AML-193 (cell line): ENCODE measurements around the gene C10orf90.

Source experiments
- DNase-seq, 2 experiments: peaks; one replicate each; lab custom pipeline; 2025; lab: John Stamatoyannopoulos, UW

C10orf90 gene

DNA sequence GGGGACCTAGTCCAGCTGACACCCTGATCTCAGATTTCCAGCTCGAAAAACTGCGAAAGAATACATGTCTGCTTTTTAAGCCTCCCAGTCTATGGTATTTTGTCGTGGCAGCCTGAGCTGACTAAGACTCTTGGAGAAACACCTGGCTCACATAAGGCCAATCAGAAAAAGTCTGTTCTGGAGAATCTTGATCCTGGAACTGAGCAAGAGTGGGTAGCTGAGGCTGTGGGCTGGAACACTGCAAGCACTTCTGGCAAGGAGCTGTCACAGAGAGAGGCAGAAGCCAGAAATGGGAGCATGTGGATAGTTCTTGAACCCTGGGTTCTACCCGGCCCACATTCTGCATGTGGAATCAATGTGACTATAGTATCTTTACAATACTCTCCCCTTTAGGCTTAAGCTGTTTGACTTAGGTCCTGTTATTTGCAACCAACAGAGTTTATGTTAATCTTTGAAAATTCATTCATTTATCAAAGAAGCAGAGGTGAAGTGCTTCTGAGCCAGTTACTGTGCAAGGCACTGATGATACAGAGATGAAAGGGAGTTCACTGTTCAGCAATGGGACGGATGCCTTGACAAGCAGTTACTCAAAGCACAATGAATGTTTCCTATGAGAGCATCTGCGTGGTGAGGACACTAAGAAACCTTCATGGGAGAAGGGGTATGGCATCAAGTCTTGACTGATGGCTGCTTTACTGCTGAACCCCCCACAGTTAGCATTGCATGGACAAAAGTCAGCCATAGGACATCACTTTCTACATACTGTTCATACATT lies 4.4 kb upstream of the C10orf90 start:
- DNase-seq: no peak

DNA sequence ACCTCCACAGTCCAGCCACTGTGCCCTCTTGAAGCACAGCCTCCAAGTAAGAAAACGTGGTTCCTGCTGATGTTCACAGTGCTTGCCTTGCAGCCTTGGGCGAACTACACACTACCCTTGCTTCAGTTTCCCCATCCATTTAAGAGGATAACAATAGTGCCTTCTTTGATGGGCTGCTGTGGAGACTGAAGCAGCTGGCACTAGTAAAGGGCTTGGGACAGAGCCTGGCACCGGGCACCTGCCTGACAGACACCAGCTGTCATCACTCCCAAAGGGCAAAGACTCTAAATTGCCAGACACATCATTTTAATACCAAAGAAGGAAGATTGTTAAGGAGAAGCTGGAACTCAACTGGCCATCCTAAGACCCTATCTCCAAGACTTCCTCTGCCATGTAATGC lies 3.1 kb upstream of the C10orf90 start:
- no peak for DNase-seq

DNA sequence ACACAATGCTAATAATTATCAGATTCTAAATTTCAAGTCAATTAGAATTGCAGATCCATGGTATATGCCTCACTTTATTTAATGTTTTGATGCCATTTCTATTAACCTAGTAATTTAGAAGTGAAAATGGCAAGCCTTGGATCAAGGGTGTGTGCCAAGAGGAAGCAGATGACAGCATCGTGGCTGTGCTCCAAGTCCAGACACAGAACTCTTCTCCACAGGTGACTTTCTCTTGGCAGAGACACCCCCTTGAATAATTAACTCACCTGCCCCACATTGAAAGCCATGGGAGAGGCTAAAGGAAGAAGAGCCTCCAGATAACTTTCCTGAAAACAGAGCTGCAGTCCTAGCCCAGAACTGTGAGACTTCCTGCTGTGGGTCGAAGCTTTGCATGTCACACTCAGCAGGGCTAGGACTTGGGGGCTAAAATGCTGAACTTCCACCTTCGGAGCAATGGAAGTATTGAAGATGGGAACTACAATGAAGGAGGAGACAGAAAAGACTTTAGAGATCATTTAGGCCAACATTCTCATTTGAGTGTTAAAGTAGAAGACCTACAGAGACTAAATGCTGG lies 996 bp upstream of the C10orf90 start:
- DNase-seq: no peak

DNA sequence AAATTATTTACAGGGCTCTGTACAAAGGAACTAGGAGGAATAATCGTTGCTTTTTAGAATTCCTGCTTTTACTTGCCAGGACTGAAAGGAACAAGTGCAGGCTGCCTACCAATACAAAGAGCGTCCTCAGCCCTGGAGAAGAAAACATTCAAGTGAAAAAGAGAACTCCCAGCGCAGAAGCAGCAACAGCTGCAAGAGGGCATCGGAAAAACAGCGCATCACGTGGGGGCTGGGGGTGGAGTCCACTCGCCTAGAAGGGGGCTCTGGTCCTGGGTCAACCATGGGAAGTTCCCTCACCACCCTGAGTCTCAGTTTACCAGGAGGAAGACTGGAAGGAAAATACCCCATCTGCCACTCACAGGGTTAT lies 385 bp upstream of the C10orf90 start:
- DNase-seq: no peak

DNA sequence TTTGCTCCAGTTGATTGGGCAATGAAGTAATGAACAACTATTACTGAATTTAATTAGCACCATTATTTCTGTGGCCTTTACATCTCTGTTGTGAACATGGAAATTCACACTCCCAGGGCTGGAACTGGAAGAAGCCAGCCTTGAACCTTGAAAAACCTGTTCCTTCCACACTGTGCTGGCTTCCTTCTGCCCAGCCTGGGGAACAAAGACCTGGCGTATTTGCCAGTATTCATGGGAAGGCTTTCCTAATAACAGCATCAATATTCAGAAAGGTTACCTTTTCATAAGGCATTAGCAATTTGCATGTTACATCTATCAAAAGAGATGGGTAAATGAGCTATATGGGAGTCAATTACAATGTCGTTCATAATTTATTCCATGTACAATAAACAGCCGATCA lies 1.3 kb downstream of the C10orf90 start:
- no peak for DNase-seq

- no peak for DNase-seq
Measured at GRCh38 chr10:126668505-126668904, 2.0 kb downstream of the C10orf90 start.

GRCh38 chr10:126667568-126667967 lies 2.9 kb downstream of the C10orf90 start:
- no peak for DNase-seq

- DNase-seq: no peak
Measured at GRCh38 chr10:126665207-126665606, 5.3 kb downstream of the C10orf90 start.

- DNase-seq: no peak
Measured at GRCh38 chr10:126663880-126664279, 6.6 kb downstream of the C10orf90 start.

- DNase-seq: no peak
Measured at GRCh38 chr10:126663328-126663727, 7.2 kb downstream of the C10orf90 start.

- DNase-seq: no peak
Measured at GRCh38 chr10:126661841-126662515, 8.5 kb downstream of the C10orf90 start.

GRCh38 chr10:126661356-126661755 lies 9.1 kb downstream of the C10orf90 start:
- DNase-seq: no peak

DNA sequence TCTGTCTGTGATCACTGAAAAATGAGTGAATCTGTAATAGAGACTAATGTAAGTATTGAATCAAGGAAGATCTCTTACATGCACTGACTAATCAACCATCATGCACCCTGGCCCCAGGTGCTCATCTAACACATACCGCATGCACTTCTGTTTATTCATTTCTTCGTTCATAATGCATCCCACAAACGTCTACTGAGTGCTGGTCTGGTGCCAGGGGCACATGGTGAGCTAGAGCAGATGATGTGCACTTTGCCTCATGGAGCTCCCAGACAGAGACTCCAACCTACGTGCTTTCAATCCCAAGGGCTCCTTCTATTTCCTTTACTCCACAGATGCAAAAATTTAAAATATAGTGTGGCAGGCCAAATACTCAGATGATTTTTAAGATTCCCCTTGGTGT lies 10.7 kb downstream of the C10orf90 start:
- no peak for DNase-seq

DNA sequence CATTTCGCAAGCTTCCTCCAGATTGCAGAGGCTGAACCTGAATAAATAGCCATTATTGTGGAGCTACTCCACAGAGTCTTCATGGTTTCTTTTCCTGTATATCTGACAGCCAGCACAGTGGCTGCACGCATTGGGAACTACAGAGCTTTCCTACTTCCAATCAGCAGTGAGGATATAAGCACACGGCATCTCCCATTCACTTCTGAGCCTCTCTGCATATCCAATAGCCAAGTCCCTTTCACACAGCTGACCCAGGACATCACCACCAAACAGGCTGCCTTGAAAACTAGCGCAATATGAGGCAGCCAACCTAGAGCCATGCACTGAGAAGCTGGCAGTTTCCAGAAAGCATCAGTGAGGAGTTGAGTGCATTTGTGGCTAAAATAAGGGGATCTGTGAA lies 11.6 kb downstream of the C10orf90 start:
- DNase-seq: no peak

GRCh38 chr10:126654579-126654978 lies 15.9 kb downstream of the C10orf90 start:
- DNase-seq: no peak

DNA sequence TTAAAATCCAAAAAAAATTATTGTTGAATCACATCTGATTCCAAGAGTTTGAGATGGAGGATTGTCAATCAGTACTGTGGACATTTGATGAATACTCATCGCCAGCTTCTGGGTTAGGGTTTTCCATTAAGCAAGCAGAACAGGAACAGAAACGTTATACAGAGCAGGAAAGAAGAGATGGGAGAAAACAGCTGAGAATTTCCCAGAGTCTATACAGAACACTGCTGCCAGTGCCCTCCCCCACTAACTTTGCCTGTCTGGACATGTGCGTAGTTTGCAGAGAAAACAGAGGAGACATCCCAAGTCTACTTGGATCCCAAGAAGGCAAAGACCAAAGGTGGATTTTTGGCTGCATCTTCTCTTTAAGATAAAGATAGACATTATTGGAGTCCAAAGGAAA lies 19.0 kb downstream of the C10orf90 start:
- DNase-seq: no peak

DNA sequence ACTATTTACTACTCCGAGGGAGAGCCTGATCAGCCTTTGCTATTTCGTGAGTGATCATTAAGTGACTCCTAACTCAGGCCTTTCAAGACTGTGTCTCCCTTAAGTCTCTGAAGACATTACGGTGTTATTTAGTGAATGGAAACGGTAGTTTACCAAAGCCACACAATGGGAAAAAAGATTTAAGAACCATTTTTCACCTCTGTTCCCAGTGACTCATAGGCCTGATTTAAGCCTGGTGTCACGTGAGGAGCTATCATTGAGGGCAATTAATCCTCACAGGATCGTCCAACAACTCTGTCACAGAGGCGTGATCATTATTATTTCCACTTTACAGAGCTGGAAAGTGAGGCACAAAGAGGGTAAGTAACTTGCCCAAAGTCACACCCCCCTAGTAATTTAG lies 20.3 kb downstream of the C10orf90 start:
- no peak for DNase-seq

DNA sequence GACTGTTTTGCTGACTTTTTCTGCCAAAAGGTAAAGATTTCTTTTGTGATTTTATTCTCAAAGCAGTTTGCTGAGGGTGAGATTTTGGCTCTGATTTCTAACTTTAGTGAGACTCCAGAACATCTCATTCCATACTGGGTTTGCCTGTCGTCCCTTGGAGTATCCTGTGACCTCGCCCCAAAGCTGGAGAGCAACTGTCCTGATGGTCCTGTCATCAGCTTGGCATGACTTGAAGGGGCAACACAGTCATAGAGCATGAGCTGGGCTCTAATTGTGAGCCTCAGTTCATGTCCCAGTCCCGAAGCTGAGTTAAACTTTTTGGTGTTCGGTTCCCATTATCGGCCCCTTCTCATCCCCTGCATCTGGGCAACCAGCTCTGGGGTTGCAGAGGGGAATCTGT lies 23.4 kb downstream of the C10orf90 start:
- no peak for DNase-seq

- no peak for DNase-seq
Measured at GRCh38 chr10:126646110-126646509, 24.4 kb downstream of the C10orf90 start.

DNA sequence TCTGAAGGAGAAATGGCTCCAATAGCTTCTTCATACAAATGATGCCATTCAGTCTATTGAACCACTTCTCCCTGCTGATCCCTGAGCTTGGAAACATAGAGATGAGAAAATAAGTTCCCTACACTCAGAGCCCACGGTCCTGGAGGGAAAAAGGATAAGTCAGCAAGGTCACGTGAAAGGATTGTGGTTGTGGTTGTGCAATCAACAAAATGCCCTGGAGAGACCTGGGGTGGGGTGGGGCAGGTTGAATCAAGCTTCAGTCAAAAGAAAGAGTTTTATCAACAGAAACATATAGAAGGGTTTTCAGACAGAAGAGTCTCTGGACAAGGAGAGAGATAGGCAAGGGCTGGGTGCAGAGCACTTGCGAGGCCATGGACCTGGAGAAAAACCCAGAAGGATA lies 30.1 kb downstream of the C10orf90 start:
- DNase-seq: no peak

- DNase-seq: no peak
Measured at GRCh38 chr10:126639084-126639483, 31.4 kb downstream of the C10orf90 start.

DNA sequence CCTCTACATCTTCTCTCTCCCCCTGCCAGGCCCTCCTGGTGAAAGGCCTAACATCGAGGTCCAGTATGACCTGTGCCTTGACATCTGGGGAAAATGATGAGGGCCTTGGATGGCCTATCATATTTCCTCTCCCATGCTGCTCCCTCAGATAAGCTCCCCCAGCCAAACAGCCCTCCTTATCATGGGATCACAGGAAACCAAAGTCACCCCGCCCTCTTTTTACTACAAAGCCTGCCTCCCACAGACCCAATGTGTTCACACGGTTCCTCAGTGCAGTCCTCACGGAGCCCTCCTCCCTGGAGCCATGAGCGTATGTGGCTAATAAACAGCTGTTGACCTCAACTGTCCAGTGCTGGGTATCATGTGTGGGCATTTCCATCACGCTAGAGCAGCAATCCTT lies 32.0 kb downstream of the C10orf90 start:
- no peak for DNase-seq

GRCh38 chr10:126637501-126637900 lies 33.0 kb downstream of the C10orf90 start:
- DNase-seq: no peak

GRCh38 chr10:126634911-126635310 lies 35.6 kb downstream of the C10orf90 start:
- DNase-seq: no peak
